Neural cell (in vitro differentiated cells): ENCODE results near the gene FA2H.

Experiments
- CTCF ChIP-seq: fragments of 450-650 bp; IDR thresholded peaks from 2 replicates; pipeline ENCODE4 v1.5.1; 2014; ENCODE audit warnings: antibody characterized with exemption, mild to moderate bottlenecking, moderate library complexity; ENCODE audit not compliant: poor library complexity, severe bottlenecking
- POLR2AphosphoS5 ChIP-seq: IDR thresholded peaks from 2 replicates; pipeline ENCODE4 v1.6.1; 2012

- TF ChIP-seq POLR2AphosphoS5, result no peak
- TF ChIP-seq CTCF, result no peak
Measured at GRCh38 chr16:74743668-74744299, 30.8 kb downstream of the FA2H start.
